Fibroblast of upper back skin (primary cell): ENCODE data around the gene SLC5A2.

Experiments used
- DNase-seq: peaks from one replicate; pipeline ENCODE4 v3.0.0-alpha.2; 2013

The SLC5A2 gene

GRCh38 chr16:31460582-31461002 is 22.3 kb upstream of the SLC5A2 start:
- DNase-seq = peak; percentile 50

- DNase-seq = no peak
These were observed 21.6 kb upstream of the SLC5A2 start for GRCh38 chr16:31461201-31461920.

- no peak for DNase-seq
These were observed 20.8 kb upstream of the SLC5A2 start for GRCh38 chr16:31461921-31462804.

- DNase-seq = no peak
These were observed 18.6 kb upstream of the SLC5A2 start for GRCh38 chr16:31464348-31464769.

- DNase-seq = no peak
These were observed 18.1 kb upstream of the SLC5A2 start for GRCh38 chr16:31464781-31465260.

- no peak for DNase-seq
These were observed 17.0 kb upstream of the SLC5A2 start for GRCh38 chr16:31465788-31466370.

- DNase-seq = no peak
These were observed 16.5 kb upstream of the SLC5A2 start for GRCh38 chr16:31466381-31466841.

- DNase-seq = no peak
These were observed 15.7 kb upstream of the SLC5A2 start for GRCh38 chr16:31467151-31467773.

GRCh38 chr16:31467858-31468257 is 15.1 kb upstream of the SLC5A2 start:
- no peak for DNase-seq

GRCh38 chr16:31470615-31471014 is 12.3 kb upstream of the SLC5A2 start:
- no peak for DNase-seq

- no peak for DNase-seq
These were observed 11.6 kb upstream of the SLC5A2 start for GRCh38 chr16:31471241-31471874.

GRCh38 chr16:31471875-31472708 is 10.8 kb upstream of the SLC5A2 start, which contains the start of gene TGFB1I1:
Gene TGFB1I1, plus strand, starts transcription at chr16:31472152. Its CDS starts 37 bp downstream, at chr16:31472189.
- DNase-seq = peak; percentile 92

- DNase-seq = peak; percentile 95
These were observed 10.2 kb upstream of the SLC5A2 start for GRCh38 chr16:31472709-31473203.

- no peak for DNase-seq
These were observed 9.5 kb upstream of the SLC5A2 start for GRCh38 chr16:31473264-31473984.

GRCh38 chr16:31474173-31474714 is 8.7 kb upstream of the SLC5A2 start:
- DNase-seq = peak; percentile 86

GRCh38 chr16:31474773-31475738 is 7.9 kb upstream of the SLC5A2 start:
- DNase-seq = no peak

GRCh38 chr16:31475946-31476302 is 7.0 kb upstream of the SLC5A2 start:
- DNase-seq = no peak

- DNase-seq = no peak
These were observed 6.4 kb upstream of the SLC5A2 start for GRCh38 chr16:31476303-31477219.
